Peyer's patch (tissue), 4 donors: Measurements from ENCODE around the gene EEFSEC.

Experiments used
- POLR2A ChIP-seq, 2 donors: fragments of 450-650 bp; IDR thresholded peaks; one replicate each; pipeline ENCODE4 v1.5.1; 2017; ENCODE audit warnings: antibody characterized with exemption in 2 of 2, mild to moderate bottlenecking in 2 of 2, moderate library complexity in 2 of 2
- TF ChIP-seq, protein P1 (sequence below), 6 experiments: fragments of 450-650 bp in 4 of 6; fragments of 200-600 bp in 2 of 6; sonication (generic) in 1 of 6; IDR thresholded peaks; one replicate each; pipeline ENCODE4 v1.5.1; 2017 to 2019; ENCODE audit warnings: antibody characterized with exemption in 6 of 6, mild to moderate bottlenecking in 3 of 6, moderate library complexity in 1 of 6

DNA sequence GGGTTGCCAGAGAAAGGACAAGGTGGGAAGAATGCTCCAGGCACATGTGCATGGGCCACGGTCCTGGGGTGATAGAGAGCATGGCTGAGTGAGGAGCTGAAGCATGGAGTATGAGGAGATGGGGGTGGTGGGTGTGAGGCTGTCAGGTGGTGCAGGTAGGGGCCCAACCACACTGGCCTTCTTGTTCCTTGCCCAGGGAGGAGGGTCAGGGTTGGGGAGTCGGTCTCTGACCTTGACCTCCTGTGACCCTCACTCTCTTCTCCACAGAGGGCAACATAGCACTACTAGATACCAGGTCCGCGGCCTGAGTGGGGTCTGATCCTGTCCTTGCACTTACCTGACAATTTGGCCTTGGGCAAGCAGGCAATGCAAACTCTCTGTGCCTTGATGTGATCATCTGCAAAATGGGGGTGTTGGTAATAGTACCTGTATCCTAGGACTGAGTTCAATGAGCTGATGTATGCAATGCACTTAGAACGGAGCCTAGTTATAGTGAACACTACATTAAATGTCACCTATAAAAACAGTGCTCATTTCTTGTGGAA lies 75.2 kb downstream of the EEFSEC start:
- TF ChIP-seq, protein P1, sequence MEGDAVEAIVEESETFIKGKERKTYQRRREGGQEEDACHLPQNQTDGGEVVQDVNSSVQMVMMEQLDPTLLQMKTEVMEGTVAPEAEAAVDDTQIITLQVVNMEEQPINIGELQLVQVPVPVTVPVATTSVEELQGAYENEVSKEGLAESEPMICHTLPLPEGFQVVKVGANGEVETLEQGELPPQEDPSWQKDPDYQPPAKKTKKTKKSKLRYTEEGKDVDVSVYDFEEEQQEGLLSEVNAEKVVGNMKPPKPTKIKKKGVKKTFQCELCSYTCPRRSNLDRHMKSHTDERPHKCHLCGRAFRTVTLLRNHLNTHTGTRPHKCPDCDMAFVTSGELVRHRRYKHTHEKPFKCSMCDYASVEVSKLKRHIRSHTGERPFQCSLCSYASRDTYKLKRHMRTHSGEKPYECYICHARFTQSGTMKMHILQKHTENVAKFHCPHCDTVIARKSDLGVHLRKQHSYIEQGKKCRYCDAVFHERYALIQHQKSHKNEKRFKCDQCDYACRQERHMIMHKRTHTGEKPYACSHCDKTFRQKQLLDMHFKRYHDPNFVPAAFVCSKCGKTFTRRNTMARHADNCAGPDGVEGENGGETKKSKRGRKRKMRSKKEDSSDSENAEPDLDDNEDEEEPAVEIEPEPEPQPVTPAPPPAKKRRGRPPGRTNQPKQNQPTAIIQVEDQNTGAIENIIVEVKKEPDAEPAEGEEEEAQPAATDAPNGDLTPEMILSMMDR (IDR thresholded peaks at IDR 0.05), result no peak
- TF ChIP-seq POLR2A (IDR thresholded peaks at IDR 0.05), result no peak
